Measurements from ENCODE around the gene SCN9A.

The SCN9A gene

GRCh38 chr2:166331468-166331867, 44.3 kb downstream of the SCN9A start:
- TF ChIP-seq REST (IDR thresholded peaks at IDR 0.05; ENCODE audit: insufficient read depth in 1 of 2, low read depth in 2 of 2, low read length in 2 of 2) (no peak), TAF1 (IDR thresholded peaks at IDR 0.05; ENCODE audit: borderline replicate concordance, insufficient read depth, low read length) (no peak), FOXP2 (optimal IDR thresholded peaks at IDR 0.05; ENCODE audit: borderline replicate concordance, extremely low read depth, extremely low read length, insufficient read depth) (no peak), SIN3A (IDR thresholded peaks at IDR 0.05; ENCODE audit: borderline replicate concordance, insufficient read depth, low read length) (no peak), POLR2AphosphoS5 (IDR thresholded peaks at IDR 0.05; ENCODE audit: low read depth, low read length) (no peak)

GRCh38 chr2:166329465-166329864, 46.3 kb downstream of the SCN9A start:
- TF ChIP-seq REST (IDR thresholded peaks at IDR 0.05; ENCODE audit: insufficient read depth in 1 of 2, low read depth in 2 of 2, low read length in 2 of 2) (no peak), POLR2AphosphoS5 (IDR thresholded peaks at IDR 0.05; ENCODE audit: low read depth, low read length) (no peak), TAF1 (IDR thresholded peaks at IDR 0.05; ENCODE audit: borderline replicate concordance, insufficient read depth, low read length) (no peak), FOXP2 (optimal IDR thresholded peaks at IDR 0.05; ENCODE audit: borderline replicate concordance, extremely low read depth, extremely low read length, insufficient read depth) (no peak), SIN3A (IDR thresholded peaks at IDR 0.05; ENCODE audit: borderline replicate concordance, insufficient read depth, low read length) (no peak)

- no peak for TF ChIP-seq REST (IDR thresholded peaks at IDR 0.05; ENCODE audit: insufficient read depth in 1 of 2, low read depth in 2 of 2, low read length in 2 of 2)
- TF ChIP-seq TAF1 (IDR thresholded peaks at IDR 0.05; ENCODE audit: borderline replicate concordance, insufficient read depth, low read length), result no peak
- no peak for TF ChIP-seq FOXP2 (optimal IDR thresholded peaks at IDR 0.05; ENCODE audit: borderline replicate concordance, extremely low read depth, extremely low read length, insufficient read depth)
- no peak for TF ChIP-seq SIN3A (IDR thresholded peaks at IDR 0.05; ENCODE audit: borderline replicate concordance, insufficient read depth, low read length)
- no peak for TF ChIP-seq POLR2AphosphoS5 (IDR thresholded peaks at IDR 0.05; ENCODE audit: low read depth, low read length)
Observed at GRCh38 chr2:166328147-166328546, 47.6 kb downstream of the SCN9A start.

GRCh38 chr2:166321076-166321475, 54.7 kb downstream of the SCN9A start:
- TF ChIP-seq REST (IDR thresholded peaks at IDR 0.05; ENCODE audit: insufficient read depth in 1 of 2, low read depth in 2 of 2, low read length in 2 of 2) (no peak), TAF1 (IDR thresholded peaks at IDR 0.05; ENCODE audit: borderline replicate concordance, insufficient read depth, low read length) (no peak), FOXP2 (optimal IDR thresholded peaks at IDR 0.05; ENCODE audit: borderline replicate concordance, extremely low read depth, extremely low read length, insufficient read depth) (no peak), POLR2AphosphoS5 (IDR thresholded peaks at IDR 0.05; ENCODE audit: low read depth, low read length) (no peak), SIN3A (IDR thresholded peaks at IDR 0.05; ENCODE audit: borderline replicate concordance, insufficient read depth, low read length) (no peak)
